HG03460 (cell line): ENCODE results near the gene ATP8A2.
"Not testable (repeated sequence)": the region's sequence is repeated elsewhere in the genome, so short reads cannot be mapped to it uniquely, and the experiment has no call there.

Experiments used
- ATAC-seq: cut with Tn5 transposase; IDR thresholded peaks from one replicate; pipeline ENCODE4 v1.9.1; 2021; ENCODE audit not compliant: unreplicated experiment

The ATP8A2 gene

DNA sequence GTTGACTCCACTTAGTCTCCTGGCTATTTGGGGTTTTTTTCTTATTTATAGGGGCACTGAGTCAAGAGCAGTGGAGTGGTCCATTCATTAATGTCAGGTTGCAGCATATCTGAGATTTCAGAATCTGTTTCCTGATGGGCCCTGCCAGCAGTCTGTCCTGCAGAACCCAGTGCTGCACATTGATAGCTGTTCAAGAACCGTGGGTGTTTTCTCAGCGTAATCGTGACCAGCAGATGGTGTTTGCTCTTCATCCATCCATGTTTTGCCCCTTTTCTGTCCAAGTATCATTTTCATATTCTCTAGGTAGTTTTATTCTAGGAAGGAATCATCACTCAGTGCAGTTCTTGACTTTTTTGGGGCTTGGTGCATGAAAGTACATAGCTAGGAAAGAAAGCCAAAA, 166.5 kb downstream of the ATP8A2 start:
- ATAC-seq, result no peak

- ATAC-seq, result no peak
These were observed 169.8 kb downstream of the ATP8A2 start for GRCh38 chr13:25541434-25542123.

DNA sequence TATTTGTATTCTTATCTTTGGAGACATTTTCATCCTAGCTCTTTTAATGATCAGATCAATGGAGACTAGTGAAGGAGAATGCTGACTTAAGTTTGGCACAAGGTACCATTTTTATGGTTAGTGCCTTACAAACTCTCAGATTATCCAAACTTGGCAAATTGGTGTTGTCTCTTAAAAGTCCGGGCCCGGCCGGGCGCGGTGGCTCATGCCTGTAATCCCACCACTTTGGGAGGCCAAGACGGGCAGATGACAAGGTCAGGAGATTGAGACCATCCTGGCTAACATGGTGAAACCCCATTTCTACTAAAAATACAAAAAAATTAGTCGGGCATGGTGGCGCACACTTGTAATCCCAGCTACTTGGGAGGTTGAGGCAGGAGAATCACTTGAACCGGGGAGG, 177.2 kb downstream of the ATP8A2 start:
- not testable (repeated sequence) for ATAC-seq

GRCh38 chr13:25561812-25562211, 190.0 kb downstream of the ATP8A2 start:
- ATAC-seq, result no peak

- ATAC-seq, result no peak
These were observed 198.4 kb downstream of the ATP8A2 start for GRCh38 chr13:25570185-25570584.

- ATAC-seq, result no peak
These were observed 199.5 kb downstream of the ATP8A2 start for GRCh38 chr13:25571237-25571636.

GRCh38 chr13:25572171-25572570, 200.4 kb downstream of the ATP8A2 start:
- not testable (repeated sequence) for ATAC-seq

DNA sequence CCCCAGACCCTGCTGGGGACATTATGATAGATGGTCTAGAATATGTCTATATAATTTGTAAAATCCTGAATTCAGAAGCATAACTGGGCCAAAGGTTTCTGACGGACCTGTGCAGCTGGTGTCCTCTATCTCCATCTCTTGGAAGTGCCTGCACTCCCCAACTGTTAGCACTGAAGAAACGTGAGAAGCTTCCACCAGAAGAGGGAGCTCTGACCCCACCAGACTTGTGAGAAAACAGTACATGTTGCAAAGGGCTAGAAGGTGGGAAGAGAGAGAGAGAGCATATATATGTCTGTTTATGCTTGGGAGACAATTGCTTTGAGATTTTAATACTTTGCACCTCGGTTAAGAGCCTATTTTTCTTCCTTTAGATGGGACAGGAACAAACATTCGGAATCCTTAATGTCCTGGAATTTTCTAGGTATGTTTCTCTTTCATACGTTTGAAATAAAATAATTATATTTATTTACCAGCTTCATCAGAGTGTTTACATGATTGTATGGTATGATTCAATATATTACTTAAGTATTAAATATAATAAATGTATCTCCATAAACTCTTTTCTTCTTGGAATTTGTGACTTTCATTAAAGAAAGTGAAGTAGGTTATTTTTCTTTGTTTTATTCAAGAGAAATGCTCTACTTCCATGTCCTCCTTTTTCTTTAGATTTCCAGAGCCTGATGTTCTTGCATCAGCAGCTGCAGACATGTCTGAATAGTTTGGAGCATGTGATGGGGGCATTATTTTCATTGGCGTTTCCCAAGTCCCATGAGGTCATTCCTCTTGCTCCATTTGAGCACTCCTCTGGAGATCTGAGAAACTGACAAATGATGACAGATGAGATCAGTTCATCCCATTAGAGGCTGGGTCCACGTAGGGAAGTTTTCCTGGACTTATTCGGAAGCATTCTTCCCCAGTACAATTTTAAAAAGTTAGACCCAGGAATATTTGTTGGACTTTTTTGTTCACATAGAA, 202.9 kb downstream of the ATP8A2 start:
- no peak for ATAC-seq

DNA sequence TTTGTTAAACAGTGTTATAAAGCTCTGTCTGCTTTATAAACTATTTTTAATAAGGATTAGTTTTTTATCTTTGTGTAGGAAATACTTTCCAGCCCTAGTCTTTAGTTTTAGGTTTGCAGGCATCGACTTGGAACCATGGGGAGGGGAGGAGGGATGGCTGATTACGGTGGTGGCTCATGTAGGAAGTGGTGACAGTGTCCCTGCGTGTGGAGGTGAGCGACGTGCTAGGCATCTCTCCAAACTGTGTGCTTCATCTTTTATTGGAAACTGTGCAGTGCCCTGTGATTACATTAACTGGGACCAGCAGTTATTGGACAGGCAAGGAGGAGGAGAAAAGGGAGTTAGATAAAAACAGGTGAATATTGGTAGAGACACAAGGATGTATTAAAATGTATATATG, 203.8 kb downstream of the ATP8A2 start:
- ATAC-seq, result no peak

DNA sequence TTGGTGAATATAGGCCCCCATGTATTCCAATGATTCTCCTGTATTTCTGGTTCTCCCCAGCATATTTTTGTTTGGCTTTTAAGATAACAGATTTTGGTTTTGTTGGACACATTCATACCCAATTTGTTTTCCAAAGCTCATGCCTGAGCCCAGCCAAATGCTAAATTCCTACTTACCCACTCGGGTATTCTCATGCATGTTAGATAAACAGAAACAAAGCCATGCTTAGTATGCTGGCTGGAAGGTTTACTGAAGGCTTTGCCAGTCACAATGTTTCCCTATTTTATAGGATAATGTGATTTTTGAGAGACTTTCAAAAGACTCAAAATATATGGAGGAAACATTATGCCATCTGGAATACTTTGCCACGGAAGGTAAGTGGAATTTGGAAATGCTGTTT, 206.8 kb downstream of the ATP8A2 start:
- no peak for ATAC-seq

- ATAC-seq, result no peak
These were observed 207.4 kb downstream of the ATP8A2 start for GRCh38 chr13:25579221-25579620.

- ATAC-seq, result no peak
These were observed 209.6 kb downstream of the ATP8A2 start for GRCh38 chr13:25581351-25581750.

- ATAC-seq, result no peak
These were observed 212.3 kb downstream of the ATP8A2 start for GRCh38 chr13:25584087-25584486.

DNA sequence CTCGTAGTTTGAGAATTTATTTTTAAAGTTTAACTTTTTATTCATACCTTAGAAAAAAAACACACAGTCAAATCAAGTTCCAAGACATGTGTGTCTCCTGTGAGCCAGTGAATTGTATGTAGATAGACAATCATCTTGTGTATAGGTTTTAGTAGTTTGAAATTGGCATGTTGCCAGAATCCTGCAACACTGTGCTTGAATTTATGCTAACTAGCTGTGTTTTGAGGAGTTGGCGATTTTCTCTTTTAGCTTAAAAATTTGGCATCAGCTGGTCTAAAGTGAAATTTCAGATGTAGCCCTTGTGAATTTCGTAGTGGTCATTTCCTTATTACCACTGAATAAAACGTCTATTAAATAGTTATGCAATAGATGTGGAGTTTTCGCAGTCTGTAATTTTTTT, 213.2 kb downstream of the ATP8A2 start:
- no peak for ATAC-seq

GRCh38 chr13:25587326-25587980, 215.7 kb downstream of the ATP8A2 start:
- no peak for ATAC-seq

GRCh38 chr13:25588336-25589060, 216.7 kb downstream of the ATP8A2 start:
- no peak for ATAC-seq

DNA sequence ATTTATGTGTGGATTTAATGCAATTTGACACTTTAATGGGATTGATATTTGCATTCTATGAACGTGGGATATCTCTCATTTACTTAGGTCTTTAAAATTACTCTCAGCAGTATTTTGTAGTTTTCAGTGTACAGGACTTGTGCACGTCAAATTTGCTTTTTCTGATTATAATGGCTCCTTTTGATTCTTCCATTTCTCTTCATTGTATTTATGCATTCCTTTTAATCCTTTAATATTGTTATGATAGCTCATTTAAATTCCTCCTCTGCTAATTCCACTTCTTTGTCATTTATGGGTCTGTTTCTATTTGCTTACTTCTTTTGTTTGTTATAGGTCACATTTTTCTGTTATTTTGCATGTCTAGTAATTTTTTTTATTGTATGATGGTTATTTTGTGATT, 226.6 kb downstream of the ATP8A2 start:
- ATAC-seq, result no peak

- no peak for ATAC-seq
These were observed 230.4 kb downstream of the ATP8A2 start for GRCh38 chr13:25602176-25602575.

DNA sequence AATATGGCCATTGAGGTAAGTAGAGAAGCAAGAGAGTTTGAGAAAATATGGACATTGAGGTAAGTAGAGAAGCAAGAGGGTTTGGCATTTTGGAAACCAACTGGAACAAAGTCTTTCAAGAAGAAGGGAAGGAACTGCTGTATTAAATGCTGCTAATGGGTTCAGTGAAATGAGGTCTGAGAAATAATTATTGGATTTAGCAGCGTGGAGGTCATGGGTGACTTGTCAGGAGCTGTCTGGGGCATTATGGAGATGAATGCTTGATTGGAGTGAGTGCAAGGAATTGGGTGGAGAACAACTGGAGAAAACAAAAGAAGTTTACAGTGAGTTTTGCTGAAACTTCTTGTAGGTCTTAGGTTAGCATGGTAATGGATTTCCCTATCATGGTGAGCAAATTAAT, 232.3 kb downstream of the ATP8A2 start:
- ATAC-seq, result no peak

DNA sequence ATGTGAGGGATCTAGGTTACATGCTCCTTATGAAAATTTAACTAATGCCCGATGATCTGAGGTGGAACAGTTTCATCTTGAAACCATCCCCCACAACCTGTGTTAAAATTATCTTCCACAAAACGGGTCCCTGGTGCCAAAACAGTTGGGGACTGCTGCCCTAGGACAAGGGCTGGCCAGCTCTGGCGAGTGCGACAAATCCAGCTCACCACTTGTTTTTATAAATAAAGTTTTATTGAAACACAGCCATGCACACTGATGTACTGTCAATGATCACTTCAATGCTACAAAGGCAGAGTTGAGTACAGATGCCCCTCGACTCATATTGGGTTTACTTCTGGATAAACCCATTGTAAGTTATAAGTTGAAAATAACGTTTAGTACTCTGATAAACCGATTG, 235.3 kb downstream of the ATP8A2 start:
- no peak for ATAC-seq

DNA sequence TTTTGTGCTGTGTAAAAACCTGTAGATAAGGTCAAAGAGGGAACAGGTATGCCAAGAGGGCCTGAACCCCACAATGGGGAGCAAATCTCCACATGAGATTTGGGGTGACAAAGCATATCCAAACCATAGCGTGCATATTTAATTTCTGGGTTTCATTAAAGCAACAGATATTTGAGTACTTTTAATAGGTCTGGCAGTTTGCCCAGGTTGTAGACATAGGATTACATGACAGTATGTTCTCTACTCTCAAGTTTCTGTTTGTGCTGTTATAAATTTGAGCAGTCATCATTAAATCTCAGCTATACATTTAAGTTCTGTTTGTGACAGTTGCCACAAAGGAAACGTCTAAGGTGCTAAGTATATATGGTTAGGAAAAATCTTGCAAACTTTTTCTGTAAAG, 236.4 kb downstream of the ATP8A2 start:
- ATAC-seq, result no peak
